Esophagus (tissue), 2 donors: ENCODE measurements around the gene DENND2D. TPM values are rescaled to one million over a fixed set of nuclear protein-coding genes. Genes with fewer than 3 reads are reported as not detected.

Experiments used
- H3K27ac ChIP-seq, 2 donors: one replicate each; pipeline ENCODE4 v1.5.1; 2013; ENCODE audit warnings: low read depth in 2 of 2, mild to moderate bottlenecking in 2 of 2, inconsistent platforms in 1 of 2, low read length in 1 of 2, moderate library complexity in 1 of 2
- H3K27me3 ChIP-seq, 2 donors: one replicate each; pipeline ENCODE4 v1.6.1; 2013; ENCODE audit warnings: low read length in 2 of 2, control low read depth in 1 of 2, mild to moderate bottlenecking in 1 of 2; ENCODE audit not compliant: insufficient read depth in 2 of 2, control insufficient read depth in 1 of 2
- H3K36me3 ChIP-seq, 2 donors: one replicate each; pipeline ENCODE4 v1.6.1; 2013; ENCODE audit warnings: low read length in 1 of 2; ENCODE audit not compliant: control insufficient read depth in 2 of 2, insufficient read depth in 2 of 2
- H3K4me1 ChIP-seq, 2 donors: one replicate each; pipeline ENCODE4 v1.6.1; 2013; ENCODE audit warnings: low read length in 1 of 2; ENCODE audit not compliant: control insufficient read depth in 2 of 2, insufficient read depth in 2 of 2
- H3K4me3 ChIP-seq, 2 donors: one replicate each; pipeline ENCODE4 v1.5.1; 2013; ENCODE audit warnings: low read length in 2 of 2, mild to moderate bottlenecking in 2 of 2, low read depth in 1 of 2, moderate library complexity in 1 of 2
- H3K9me3 ChIP-seq, 2 donors: one replicate each; pipeline ENCODE4 v1.6.1; 2013; ENCODE audit warnings: mild to moderate bottlenecking in 2 of 2, low read depth in 1 of 2, low read length in 1 of 2, moderate library complexity in 1 of 2; ENCODE audit not compliant: control insufficient read depth in 2 of 2, insufficient read depth in 1 of 2
- WGBS, 2 donors: extraction: QIAGEN DNeasy Blood & Tissue Kit; methylation state at CpG; one replicate each; pipeline ENCODE4 v1.1.7; 2013; 5-methylcytosine and 5-hydroxymethylcytosine counted together
- polyA plus RNA-seq, 2 donors: library from polyadenylated mRNA; stranded (reverse); fragments of 200-250 nt; gene quantifications; one replicate each; pipeline ENCODE4 v1.2.3, GENCODE V29; 2013
- donor health status: healthy with polysubstance abuse.
- donor health status: Bipolar disorder and iron deficiency.

DENND2D gene
- polyA plus RNA-seq, 2 donors, result 39.1 to 54.8 TPM

DNA sequence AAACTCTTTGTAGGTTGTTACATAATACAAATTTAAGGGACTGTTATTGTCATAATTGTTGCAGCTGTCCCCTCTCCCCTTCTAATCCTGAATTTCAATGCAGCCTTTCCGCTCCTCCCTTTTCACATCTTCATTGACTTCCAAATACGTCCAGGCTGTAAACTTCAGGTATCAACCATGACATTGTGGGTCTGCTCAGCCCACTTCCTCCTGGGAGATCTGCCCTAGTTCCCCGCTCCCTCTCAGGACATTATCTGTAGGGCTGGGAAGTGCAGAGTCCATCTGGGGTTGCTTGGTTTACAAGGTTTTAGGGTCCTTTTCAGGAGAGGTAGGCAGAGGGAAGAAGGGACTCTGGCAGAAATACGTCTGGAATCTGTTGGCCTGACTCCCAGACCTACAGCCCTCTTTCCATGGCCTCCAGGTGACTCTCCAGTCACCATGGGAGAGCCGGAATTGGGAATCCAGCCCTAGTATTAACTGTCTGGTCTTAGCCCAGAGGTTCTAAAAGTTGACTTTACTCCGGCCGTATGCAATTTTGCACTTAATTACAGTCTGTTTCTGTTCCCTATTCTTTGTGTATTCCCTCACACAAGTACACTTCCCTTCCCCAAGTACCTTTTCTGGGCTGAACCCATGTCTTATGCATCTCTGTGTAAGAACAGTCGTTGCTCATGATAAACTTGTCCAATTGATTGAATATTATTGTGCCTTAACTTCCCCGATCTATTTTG is 4.7 kb upstream of the DENND2D start:
- Histone ChIP-seq H3K4me3 (no peak overlapping the region), H3K4me1 (peaks cover 2 to 11% of the 10 kb centered on the region in 2 donors), H3K27me3 (no peaks in the 10 kb centered on the region), H3K9me3 (no peaks in the 10 kb centered on the region), H3K36me3 (no peaks in the 10 kb centered on the region), H3K27ac (peak overlapping the region; percentile 97)
- 58 to 61% methylated on average over 9 of the region's 9 CpGs for WGBS, 2 donors

GRCh38 chr1:111204201-111204982 is 3.9 kb upstream of the DENND2D start:
- Histone ChIP-seq H3K27ac (peak overlapping the region; percentile 97), H3K9me3 (no peaks in the 10 kb centered on the region), H3K36me3 (no peaks in the 10 kb centered on the region), H3K4me1 (peaks cover 2 to 11% of the 10 kb centered on the region in 2 donors), H3K4me3 (peak overlapping the region; percentile 83), H3K27me3 (no peaks in the 10 kb centered on the region)
- WGBS, 2 donors, result 3 to 4% methylated on average over 58 to 61 of the region's 61 CpGs

DNA sequence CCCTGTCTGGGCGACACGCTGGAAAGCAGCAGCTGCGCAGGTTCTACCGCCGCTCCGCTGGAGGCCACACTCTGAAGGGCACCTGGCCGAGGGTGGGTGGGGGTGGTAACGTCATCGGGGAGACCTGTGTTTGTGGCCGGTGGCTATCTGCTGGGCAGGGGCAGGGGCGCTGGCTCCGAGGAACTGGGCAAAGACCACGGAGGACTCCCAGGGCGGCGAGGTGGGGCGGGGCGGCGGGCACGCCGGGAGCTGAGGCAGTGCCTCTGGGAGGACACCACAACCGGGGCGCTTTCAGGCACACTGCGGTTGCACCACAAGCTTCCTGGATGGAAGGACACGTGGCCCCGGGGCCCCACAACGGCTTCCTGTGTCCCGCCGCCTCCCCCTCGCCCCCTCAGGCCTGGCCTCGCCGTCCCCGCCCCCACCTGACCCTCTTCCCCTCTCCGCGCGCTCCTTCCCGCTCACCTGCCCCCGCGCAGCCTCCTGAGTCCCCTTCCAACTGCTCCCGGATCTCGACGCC is 3.3 kb upstream of the DENND2D start:
- H3K4me1 ChIP-seq, result peaks cover 2 to 11% of the 10 kb centered on the region in 2 donors
- no peaks in the 10 kb centered on the region for H3K9me3 ChIP-seq
- no peaks in the 10 kb centered on the region for H3K27me3 ChIP-seq
- no peaks in the 10 kb centered on the region for H3K36me3 ChIP-seq
- H3K27ac ChIP-seq, result peak overlapping the region; percentile 97
- H3K4me3 ChIP-seq, result peak overlapping the region; percentile 83
- WGBS, 2 donors, result 5 to 7% methylated on average over 23 to 41 of the region's 41 CpGs

- Histone ChIP-seq H3K27ac (peak overlapping the region; percentile 97), H3K4me1 (peaks cover 2 to 11% of the 10 kb centered on the region in 2 donors), H3K4me3 (peak overlapping the region; percentile 83), H3K27me3 (no peaks in the 10 kb centered on the region), H3K9me3 (no peaks in the 10 kb centered on the region), H3K36me3 (peaks cover 0 to 6% of the 10 kb centered on the region in 2 donors)
- 39 to 64% methylated on average over 4 of the region's 4 CpGs for WGBS, 2 donors
Measured at GRCh38 chr1:111202707-111203623, 2.5 kb upstream of the DENND2D start.

DNA sequence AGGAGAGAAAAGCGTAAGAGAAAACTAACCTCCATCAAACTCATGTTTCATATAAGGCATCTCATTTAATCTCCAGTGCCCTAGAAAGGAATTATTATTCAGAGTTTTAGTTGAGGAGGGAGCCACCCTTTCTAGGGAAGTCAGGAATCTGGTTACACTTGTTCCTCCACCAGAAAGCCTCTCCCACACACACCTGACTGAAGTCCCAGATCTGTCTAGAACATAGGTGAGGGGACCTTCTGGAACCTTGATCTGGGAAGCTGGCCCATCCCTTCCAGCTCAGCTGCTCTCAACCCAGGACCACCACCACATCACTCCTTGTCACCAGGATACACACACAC is 1.9 kb upstream of the DENND2D start:
- Histone ChIP-seq H3K9me3 (no peaks in the 10 kb centered on the region), H3K4me1 (peaks cover 2 to 11% of the 10 kb centered on the region in 2 donors), H3K27ac (peak overlapping the region; percentile 97), H3K27me3 (no peaks in the 10 kb centered on the region), H3K36me3 (peaks cover 0 to 8% of the 10 kb centered on the region in 2 donors), H3K4me3 (peak overlapping the region in 1 of 2 donors; percentile 83)
- 74 to 76% methylated on average over 1 of the region's 1 CpG for WGBS, 2 donors

DNA sequence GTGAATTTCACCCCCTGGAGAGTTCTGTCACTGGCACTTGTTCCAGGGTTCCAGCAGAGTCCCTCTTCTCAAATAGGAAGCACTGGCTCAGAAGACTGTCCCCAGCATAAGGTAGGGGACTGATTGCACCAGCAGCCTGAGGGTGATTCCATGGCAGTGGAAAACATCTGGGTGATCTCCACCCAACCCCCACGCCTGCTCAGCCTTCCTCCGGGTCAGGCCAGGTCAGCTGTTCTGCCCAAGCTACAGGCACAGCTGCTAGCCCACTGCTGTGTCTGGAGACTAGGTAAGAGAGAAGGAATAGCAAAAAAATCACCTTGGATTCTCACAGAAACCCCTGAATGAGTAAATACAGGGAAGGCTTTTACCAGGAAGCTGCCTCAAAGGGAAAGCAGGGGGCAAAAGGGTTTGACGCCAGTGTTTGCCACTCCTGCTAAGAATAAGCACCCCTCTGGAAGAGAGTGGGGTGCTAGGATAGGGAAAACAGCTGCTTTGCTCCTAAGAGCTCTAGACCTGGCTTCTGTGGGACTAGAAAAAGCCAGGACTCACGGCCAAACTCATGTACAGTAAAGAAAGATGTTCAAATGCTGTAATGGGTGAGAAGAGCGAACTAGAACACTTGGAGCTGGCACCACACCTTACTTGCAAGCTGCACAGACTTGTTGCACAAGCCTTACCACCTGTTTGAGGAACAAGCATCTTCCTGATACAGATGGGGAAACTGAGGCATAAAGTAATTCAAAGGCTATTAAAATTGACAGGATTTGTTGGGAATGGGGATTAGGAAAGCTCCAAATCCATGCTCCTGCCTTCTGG is 1.0 kb upstream of the DENND2D start:
- peaks cover 2 to 11% of the 10 kb centered on the region in 2 donors for H3K4me1 ChIP-seq
- 51 to 54% methylated on average over 5 of the region's 5 CpGs for WGBS, 2 donors
- peaks cover 0 to 8% of the 10 kb centered on the region in 2 donors for H3K36me3 ChIP-seq
- no peaks in the 10 kb centered on the region for H3K9me3 ChIP-seq
- H3K27ac ChIP-seq, result peak overlapping the region; percentile 85 to 92
- peak overlapping the region in 1 of 2 donors; percentile 24 for H3K4me3 ChIP-seq
- no peaks in the 10 kb centered on the region for H3K27me3 ChIP-seq

DNA sequence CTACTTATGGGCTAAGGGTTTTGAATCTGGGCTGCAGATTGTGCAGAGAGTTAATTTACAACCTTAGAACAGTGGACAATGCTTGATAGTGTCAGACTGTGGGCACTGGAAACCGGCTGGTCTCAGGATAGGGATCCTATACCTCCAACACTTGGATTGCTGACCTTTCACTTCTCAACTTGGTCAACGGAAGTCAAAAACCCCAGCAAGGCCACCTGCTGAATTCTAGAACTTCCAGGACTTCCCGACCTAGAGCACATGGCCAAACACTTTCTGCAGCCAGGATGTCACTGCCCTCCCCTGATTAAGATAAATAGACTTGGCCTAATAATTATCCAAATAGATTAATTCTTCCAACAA is 336 bp upstream of the DENND2D start:
- H3K27me3 ChIP-seq, result no peaks in the 10 kb centered on the region
- H3K27ac ChIP-seq, result peak overlapping the region; percentile 85 to 92
- peak overlapping the region; percentile 49 to 50 for H3K4me3 ChIP-seq
- WGBS, 2 donors, result 54 to 67% methylated on average over 3 of the region's 3 CpGs
- H3K4me1 ChIP-seq, result peaks cover 2 to 11% of the 10 kb centered on the region in 2 donors
- H3K9me3 ChIP-seq, result no peaks in the 10 kb centered on the region
- H3K36me3 ChIP-seq, result peaks cover 0 to 14% of the 10 kb centered on the region in 2 donors

DNA sequence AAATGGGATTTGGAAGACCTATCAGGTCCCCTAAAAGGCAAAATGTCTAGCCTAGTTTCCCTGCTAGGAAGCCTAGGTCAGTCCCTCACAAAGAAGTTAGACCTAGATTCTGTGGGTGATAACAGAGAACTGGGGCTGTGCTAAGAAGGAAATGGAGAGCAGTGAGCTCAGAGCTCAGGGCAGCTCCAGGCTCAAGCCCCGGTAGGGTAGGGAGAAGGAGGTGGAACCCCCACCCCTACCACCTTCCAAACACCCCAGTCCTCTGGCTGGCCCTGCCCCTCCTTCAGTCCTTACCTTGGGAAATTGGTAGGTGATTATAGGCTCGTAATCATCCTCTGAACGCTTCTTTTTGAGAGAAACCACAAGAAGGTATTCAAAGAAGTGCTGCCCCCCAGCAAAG is 1.1 kb downstream of the DENND2D start:
- Histone ChIP-seq H3K4me3 (peak overlapping the region; percentile 49 to 50), H3K4me1 (peaks cover 3 to 12% of the 10 kb centered on the region in 2 donors), H3K36me3 (peaks cover 3 to 16% of the 10 kb centered on the region in 2 donors), H3K27me3 (no peaks in the 10 kb centered on the region), H3K9me3 (no peaks in the 10 kb centered on the region), H3K27ac (peak overlapping the region; percentile 85 to 92)
- 69 to 83% methylated on average over 3 of the region's 3 CpGs for WGBS, 2 donors
